NCI-H1436 (cell line): ENCODE measurements around the gene GRM8.

ENCODE experiments used
- DNase-seq: peaks from one replicate; lab custom pipeline; 2025; lab: John Stamatoyannopoulos, UW

GRM8 gene

DNA sequence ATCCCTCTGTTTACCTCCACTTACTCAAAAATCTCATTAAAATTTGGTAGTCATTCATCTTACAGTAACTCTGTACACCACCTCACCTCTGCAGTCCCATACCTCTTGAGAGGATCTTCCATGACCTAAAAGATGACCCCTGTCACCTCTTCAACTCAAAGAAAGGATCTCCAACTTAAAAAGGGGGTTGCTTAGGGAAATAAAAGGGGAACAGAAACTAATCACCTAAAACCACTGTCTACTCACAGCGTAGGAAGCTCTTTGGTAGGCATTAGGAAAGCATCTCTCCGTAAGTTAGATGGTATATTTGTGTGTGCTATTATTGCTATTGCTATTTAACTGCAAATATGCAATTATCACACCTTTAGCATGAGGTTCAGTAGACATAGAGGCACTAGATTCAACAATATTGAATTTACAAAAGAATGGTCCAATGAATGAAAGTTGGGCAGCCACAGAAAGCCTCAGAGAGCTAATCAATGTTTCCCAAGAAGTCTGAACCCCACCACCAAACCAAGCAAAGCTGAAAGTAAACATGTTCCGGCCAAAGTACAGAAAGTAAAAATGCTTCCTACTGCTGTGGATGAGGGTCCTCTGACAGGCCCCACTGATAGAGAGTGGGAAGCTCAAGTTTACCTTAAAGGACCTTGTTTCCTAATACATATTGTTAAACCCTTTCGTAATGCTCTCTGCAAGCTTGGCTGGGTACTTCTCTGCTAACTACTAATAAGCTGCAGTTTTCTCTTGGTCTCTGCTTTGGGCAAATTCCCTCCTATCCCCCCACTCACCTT is 105.8 kb downstream of the GRM8 start:
- no peak for DNase-seq

DNA sequence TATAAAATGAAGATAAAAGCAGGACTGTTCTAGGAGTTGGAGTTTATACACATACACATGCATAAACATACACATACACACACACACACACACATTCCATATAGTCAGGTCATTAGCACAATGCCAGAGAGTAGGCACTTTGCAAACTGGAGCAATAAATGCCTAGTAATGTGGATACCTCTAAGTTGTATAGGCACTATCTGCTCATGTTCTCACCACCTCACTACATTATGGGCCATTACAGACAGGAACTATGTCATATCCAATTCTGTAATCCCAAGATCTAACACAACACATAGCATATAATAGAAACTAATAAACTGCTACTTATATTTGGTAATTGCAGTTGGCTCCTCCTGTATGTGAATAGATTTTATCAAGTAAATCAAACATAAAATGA is 115.6 kb downstream of the GRM8 start:
- DNase-seq: no peak

DNA sequence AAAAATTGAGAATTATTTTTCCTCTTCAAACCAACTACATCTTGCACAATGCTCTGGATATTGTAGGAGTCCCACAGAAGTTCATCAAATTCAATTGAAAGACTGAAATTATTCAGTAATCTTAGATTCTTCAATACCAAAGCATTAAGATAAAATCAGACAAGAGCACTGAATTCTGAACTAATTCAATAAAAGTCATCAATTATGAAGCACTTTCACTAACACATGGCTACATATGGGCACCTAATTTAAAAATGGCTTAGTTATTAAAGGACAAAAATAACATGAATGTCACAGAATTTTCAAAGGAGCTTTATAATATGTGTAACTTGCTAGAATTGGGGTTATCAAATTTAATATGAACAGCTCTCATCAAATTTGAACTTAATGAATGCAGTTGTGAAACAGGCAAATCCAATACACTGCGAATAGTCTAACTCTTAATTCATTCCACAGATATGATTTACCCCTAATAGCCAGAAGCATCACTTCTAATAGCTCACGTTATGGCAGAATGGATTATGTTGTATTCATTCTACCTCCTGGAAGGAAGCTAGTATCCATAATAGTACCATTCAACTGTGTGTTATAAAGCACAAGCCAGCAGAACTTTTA is 116.8 kb downstream of the GRM8 start:
- no peak for DNase-seq

DNA sequence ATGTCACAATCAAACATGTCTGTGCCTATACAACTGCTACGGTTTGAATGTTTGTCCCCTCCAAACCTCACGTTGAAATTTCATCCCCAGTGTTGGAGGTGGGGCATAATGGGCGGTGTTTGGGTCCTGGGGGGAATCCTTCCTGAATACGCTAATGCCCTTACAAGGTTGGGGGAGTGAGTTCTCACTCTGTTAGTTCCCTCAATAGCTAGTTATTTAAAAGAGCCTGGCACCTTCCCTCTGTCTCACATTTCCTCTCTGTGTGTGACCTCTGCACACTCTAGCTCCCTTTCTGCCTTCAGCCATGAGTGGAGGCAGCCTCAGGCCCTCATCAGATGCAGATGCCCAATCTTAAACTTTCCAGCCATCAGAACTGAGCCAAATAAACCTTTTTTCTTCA is 129.5 kb downstream of the GRM8 start:
- DNase-seq: no peak

DNA sequence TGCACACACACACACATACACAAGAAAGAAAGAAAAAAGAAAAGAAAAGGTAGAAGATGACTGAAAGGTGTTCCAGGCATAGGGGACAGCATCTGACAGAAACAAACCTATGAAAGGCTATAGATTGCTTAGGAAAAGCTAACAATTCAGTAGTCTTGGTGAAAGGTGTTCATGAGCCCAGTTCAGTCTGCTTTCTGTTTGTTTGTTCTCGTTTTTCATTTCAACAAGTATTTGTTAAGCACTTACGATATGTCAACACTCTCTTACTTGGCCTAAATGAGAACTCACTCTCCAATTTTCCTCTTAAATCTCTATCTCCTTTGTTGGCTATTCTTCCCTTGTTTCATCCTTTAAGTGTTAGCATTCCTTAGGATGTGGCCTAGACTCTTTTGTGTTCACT is 133.2 kb downstream of the GRM8 start:
- DNase-seq: no peak

DNA sequence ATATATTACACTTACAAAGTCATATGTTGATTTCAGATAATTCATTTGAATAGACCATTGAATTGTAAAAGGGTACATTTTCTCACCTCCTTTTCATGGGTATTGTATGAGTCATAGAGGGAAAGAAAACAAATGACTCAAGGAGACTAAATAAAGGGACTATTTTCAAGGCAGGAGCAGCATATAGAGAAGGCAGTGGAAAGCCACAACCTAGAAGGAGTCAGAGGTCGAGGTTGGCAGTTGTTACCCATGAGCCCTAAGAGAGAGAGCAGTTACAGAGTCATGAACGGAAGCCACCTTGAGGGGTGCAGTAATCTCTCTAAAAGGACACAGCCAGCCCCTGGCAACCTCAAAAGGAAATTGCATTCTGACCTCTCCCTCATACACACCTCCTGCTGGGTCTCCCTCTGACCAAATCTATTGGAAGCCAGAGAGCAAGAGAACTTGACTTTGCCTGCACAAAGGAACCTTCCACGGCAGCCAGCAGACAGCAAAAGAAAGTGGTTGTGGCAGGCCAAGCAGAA is 137.9 kb downstream of the GRM8 start:
- DNase-seq: no peak

DNA sequence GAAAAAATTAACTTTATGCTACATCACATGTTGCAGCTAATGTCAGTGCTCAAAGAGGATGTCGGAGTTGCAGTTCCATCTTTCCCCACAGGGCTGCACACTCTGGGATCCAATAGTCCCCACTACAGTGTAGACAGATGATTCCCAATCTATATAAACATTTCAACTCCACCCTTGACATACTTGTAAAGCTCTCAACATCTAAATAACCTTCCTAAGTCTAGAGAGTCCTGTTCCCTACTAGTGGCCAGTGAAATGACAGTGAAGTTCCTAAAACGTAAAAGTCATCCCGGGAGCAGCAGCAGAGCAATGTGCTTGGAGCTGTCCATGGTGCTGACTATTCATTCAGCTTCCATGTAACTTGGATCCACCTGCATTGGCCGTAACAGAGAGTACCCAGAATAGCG is 145.1 kb downstream of the GRM8 start:
- no peak for DNase-seq

DNA sequence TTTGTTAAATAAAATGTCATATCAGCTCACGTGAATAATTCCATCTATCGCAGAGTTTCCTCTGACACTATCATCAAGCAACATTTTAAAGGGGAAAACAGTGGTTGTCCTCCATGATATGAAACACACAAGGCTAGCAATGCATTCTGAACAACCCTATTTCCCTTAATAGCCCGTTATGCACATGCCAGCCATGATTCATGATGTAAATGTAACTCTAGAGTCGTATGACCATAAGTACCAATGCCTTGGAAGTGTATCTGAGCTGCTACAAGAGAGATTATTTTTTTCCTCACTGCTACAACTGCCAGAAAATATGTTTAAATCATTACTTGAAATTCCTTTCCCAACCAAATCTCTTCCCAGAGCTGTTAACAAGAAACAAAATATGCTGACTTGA is 159.4 kb downstream of the GRM8 start:
- no peak for DNase-seq

DNA sequence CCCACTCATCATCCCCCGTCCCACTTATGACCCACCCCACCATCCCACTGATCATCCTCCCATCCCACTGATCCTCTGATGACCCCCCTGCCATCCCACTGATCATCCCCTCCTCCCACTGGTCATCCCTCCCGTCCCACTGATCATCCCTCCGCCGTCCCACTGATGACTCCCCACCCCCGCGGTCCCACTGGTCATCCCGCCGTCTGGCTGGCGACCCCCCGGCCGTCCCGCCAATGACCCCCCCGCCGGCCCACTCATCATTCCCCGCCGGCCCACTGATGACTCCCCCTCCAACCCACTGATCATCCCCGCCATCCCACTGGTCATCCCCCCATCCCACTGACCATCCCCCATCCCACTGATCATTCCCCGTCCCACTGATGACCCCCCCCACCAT is 161.1 kb downstream of the GRM8 start:
- no peak for DNase-seq

DNA sequence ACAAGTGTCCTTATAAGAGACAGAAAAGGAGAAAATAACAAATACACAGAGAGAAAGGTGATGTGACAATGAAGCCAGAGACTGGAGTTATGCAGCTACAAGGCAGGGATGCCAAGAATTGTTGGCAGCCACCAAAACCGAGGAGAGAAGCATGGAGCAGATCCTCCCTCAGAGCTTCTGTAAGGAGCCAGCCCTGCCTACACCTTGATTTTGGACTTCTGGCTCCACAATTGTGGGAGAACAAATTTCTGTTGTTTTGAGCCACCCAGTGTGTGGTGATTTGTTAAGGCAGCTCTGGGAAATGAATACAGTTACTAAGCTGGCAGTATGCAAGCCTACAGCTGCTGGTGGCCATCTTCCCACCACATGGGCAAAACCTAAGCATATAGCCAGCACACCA is 163.6 kb downstream of the GRM8 start:
- DNase-seq: no peak

DNA sequence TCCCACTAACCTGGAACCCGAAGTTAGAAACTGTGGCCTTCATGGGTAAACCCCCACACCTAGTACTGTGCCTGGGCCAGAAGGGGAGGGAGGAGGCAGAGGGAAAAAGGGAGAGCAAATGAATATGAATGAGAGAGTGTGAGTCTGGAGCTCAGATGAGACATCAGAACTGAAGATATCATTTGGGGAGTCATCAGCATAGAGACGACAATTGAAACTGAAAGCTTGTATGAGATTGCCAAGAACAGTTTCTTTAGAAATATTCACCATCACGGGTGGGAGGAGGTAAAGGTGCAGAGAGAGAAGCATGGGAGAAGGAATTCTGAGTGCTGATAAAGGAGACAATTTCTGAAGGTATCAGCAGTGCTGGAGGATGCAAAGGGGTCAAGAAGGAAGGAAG is 171.2 kb downstream of the GRM8 start:
- DNase-seq: no peak

DNA sequence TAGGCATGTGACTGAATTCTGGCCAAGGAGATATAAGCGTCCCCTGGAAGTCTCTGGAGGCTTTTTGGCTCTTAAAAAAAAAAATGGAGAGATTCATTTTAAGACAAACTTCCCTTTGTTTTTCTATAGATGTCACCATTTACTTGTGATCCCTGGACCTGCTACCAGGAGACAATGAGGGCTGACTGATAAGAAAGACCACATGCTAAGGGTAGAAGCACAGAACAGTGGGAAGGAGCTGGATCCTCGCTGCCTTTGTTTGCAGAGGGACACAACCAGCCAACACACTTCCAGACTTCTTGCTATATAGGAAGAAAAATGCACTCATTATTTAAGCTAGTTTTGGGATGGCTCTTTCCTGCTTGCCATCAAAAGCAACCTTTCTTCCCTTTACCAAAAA is 172.2 kb downstream of the GRM8 start:
- DNase-seq: no peak

DNA sequence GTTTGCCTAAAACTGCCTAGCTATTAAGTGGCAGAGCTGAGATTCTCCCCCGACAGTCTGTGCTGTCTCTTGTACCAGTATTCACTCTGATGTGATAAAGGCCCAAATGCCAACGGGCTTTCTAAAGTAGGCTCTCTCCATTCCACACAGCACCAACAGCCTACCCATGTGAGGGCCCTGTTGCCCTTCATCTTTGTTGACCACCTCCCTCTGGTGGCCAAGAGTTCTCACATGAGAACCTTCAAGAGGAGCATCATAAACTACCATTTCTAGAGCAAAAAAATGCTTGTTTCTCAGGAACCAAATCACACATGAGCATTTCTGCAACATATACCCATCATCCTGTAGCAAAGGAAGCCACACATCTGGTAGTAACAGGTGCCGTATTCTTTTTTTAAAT is 185.8 kb downstream of the GRM8 start:
- DNase-seq: no peak

DNA sequence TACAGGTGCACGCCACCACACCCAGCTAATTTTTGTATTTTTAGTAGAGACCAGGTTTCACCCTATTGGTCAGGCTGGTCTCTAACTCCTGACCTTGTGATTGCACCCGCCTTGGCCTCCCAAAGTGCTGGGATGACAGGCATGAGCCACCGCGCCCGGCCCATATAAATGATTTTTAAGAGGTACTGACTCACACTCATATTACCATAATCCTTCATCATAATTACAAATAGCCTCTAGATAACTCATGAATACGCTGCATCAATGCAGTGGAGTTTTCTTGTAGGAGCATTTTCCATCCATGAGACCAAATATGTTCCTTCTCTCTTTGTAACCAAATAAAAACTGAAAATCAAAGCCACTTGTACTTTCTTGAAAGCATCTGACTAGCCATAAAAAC is 193.3 kb downstream of the GRM8 start:
- DNase-seq: no peak

DNA sequence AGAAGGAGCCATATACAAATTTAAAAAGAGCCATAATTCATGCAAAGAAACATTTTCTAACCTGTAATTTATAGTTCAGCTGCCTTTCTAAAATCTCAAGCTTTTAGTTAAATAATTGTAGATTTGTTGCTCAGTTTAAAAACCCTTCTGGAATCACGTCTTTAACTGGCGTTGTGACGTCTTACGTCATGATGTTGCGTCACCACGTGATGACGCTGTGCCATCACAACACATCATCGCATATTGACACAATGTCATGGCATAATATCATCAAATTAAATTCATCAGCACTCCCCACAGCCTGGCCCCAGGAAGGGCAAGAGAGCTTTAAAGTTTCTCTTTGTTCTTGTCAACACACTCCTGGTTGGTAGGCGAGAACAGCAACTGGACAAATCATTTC is 194.8 kb downstream of the GRM8 start:
- DNase-seq: no peak

DNA sequence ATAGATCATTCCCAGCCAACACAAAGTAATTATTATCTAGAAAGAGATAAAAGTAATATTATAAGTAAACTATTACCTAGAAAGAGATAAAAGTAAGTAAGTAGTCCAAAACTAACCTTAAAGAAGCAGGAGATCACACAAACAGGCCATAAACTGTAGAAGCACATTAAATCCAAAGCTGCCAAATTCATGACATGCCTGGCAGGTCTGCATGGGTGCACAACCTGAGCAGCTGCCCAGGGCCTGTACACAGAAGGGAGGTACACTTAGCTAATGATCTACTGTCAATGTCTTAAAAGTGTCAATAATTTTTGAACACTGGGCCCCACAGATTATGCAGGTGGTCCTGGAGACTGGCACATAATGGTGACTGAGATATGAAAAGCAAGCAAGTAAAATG is 196.5 kb downstream of the GRM8 start:
- no peak for DNase-seq

DNA sequence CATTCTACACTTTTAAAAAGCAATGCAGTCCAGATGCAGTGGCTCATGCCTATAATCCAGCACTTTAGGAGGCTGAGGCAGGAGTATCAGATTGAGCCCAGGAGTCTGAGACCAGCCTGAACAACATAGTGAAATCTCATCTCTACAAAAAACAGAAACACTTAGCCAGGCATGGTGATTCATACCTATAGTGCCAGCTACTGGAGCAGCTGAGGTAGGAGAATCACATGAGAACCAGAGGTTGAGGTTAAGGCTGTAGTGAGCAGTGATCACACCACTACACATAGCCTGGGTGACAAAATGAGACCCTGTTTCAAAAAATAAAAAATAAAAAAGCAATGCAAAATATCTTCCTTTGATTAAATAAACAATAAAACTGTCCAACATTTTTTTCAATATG is 205.2 kb downstream of the GRM8 start:
- DNase-seq: no peak

DNA sequence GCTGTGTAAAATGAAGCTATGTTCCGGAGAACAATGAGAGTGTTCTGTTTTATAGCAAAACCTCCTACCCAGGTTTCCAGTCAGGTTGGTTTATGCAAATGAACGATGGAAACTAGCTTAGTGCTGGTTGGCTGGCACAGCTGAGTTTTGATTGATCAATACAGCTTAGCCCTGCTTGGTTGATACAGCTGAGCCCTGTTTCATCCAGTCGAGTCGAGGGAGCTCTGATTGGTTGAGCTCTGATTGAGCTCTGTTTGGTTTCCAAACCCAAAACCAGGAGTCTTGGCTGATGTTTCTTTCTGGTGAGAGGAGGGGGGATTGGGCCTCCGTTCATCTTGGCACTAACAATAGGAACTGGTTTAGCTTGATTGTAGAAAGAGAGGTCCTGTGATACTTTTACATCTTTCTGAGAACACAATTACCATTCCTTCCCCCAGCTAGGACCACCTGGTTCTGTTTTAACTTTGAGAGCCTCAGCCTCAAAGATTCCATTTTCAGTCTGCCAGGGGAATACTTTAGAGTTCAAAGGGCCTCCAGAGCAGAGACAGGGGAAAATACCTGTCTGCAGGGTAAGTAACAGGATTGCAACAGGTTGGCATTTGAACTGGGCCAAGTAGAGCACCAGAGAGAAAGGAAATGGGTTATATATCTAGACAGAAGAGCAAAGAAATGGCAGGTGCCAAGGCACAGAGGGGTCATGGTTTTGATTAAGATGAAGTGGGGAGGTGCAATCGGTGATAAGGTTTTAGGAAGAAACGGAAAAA is 210.9 kb downstream of the GRM8 start:
- no peak for DNase-seq

DNA sequence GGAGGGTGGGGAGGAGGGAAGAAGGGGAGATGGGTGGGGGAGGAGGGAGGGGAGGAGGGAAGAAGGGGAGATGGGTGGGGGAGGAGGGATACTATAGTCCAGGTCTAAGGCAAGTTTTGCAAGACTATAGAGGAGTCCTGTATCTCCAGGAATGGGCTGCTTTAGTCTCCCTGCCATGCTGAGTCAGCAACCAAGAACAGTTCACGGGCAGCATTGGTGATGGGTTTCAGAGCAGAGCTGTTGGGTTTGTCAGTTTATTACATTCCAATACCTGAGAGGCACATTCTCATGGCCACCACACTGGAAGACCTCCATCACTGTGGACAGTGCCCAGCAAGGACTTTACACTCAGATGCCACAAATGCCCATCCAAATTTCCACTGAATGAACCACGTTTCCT is 212.7 kb downstream of the GRM8 start:
- no peak for DNase-seq

DNA sequence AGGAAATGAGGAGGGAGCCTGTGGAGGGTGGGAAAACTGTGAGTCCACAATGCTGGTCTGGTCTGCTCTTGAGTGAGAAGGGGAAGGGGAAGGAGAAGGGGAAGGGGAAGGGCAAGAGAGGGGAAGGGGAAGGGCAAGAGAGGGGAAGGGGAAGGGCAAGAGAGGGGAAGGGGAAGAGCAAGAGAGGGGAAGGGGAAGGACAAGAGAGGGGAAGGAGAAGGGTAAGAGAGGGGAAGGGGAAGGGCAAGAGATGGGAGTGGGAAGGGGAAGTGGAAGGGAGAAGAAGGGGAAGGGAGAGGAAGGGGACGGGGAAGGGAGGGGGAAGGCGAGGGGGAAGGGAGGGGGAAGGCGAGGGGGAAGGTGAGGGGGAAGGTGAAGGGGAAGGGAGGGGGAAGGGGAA is 213.2 kb downstream of the GRM8 start:
- no peak for DNase-seq

DNA sequence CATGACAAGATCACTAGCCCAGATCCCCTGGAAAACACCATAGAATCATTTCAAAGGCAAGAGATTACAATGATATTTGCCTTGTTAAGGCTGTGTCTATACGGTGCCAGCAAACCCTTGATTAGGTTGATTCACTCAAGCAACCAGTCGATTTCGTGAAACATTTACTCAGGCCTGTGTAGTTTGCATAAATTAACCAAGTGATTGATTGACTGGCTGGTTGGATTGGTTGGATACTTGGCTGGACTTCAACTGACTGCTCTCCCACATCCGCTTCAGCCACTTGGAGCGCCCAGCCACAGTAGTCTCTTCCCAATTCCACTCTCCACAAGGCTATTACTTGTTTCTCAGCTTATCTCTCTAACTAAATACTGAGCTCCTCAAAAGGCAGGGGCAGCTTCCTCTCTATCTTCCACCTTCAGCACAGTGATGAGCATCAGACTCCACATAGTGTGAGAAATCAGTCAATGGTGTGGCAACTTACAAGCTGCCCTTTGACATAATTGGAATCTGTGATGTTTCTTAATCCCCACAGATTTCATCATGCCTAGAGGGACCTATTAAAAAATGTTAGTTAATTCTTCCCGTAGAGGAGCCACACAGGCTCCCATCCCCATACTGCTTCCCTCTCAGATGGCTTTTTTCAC is 217.4 kb downstream of the GRM8 start:
- DNase-seq: no peak

DNA sequence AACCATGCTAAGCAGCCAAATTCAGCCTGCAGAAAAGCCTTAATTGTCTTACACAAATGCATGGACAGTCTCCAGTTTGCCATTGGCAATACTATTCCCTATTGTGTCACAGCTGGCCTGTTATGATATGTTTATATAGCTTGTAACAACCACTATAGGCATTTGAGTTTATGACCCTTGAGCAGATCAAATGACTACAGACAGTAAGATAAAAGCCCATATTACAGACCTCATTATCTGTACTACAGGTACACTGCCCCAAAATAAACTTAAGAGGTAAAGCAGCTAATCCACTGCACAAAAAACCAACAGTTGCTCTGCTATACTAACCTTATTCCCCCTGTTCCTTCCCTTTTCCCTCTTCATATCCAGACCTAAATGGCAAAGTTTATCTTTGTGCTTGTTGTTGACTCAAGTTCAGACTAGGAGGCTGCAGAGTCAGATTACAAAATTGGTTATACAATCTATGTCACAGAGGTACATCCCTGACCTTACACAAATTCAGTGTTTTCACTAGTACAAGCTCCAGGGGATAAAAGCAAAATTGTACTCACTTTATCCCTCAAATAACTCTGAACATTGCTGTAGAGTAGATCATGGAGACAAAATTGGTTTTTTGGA is 218.4 kb downstream of the GRM8 start:
- DNase-seq: no peak
